DOHH2 (cell line): ENCODE results near the gene UBTD1.

Experiments used
- H3F3A ChIP-seq: fragments of 200-600 bp; sonication (generic), shearing (Covaris generic); 2 replicates; pipeline ENCODE4 v1.6.0; 2016; ENCODE audit warnings: antibody characterized with exemption, mild to moderate bottlenecking; ENCODE audit not compliant: control insufficient read depth, insufficient read depth
- H3K27ac ChIP-seq: fragments of 200-600 bp; sonication (generic); 2 replicates; pipeline ENCODE4 v1.5.1; 2014; ENCODE audit warnings: low read depth, mild to moderate bottlenecking, low read length, moderate library complexity
- H3K27me3 ChIP-seq: fragments of 200-600 bp; sonication (generic); 2 replicates; pipeline ENCODE4 v1.6.1; 2014; ENCODE audit warnings: mild to moderate bottlenecking, low read length, mixed read lengths; ENCODE audit not compliant: control insufficient read depth
- H3K36me3 ChIP-seq: fragments of 200-600 bp; sonication (generic); 2 replicates; pipeline ENCODE4 v1.6.1; 2014; ENCODE audit warnings: mild to moderate bottlenecking, low read length, moderate library complexity, mixed read lengths; ENCODE audit not compliant: control insufficient read depth
- H3K4me1 ChIP-seq: fragments of 200-600 bp; sonication (generic); 2 replicates; pipeline ENCODE4 v1.6.1; 2014; ENCODE audit warnings: mild to moderate bottlenecking, low read length, mixed read lengths; ENCODE audit not compliant: control insufficient read depth
- H3K4me2 ChIP-seq: fragments of 200-600 bp; sonication (generic); 2 replicates; pipeline ENCODE4 v1.6.0; 2014; ENCODE audit warnings: mild to moderate bottlenecking, low read length, moderate library complexity
- H3K4me3 ChIP-seq: fragments of 200-600 bp; sonication (generic); 2 replicates; pipeline ENCODE4 v1.5.1; 2014; ENCODE audit warnings: mild to moderate bottlenecking, low read length, mixed read lengths
- H3K79me2 ChIP-seq: fragments of 200-600 bp; sonication (generic); 2 replicates; pipeline ENCODE4 v1.6.1; 2014; ENCODE audit warnings: mild to moderate bottlenecking, low read length, mixed read lengths; ENCODE audit not compliant: control insufficient read depth
- H3K9me2 ChIP-seq: fragments of 200-600 bp; sonication (generic); replicated peaks from 2 replicates; pipeline ENCODE4 v1.6.1; 2014; ENCODE audit warnings: mild to moderate bottlenecking, low read length, mixed read lengths; ENCODE audit not compliant: control insufficient read depth
- H3K9me3 ChIP-seq: fragments of 200-600 bp; sonication (generic); 2 replicates; pipeline ENCODE4 v1.6.1; 2014; ENCODE audit warnings: antibody characterized with exemption, low read length, mixed read lengths; ENCODE audit not compliant: control insufficient read depth, insufficient read depth
- H4K20me1 ChIP-seq: fragments of 200-600 bp; sonication (generic); 2 replicates; pipeline ENCODE4 v1.6.0; 2014; ENCODE audit warnings: low read depth, mild to moderate bottlenecking, antibody characterized with exemption, low read length, moderate library complexity; ENCODE audit not compliant: control insufficient read depth, insufficient read depth
- EZH2phosphoT487 ChIP-seq: fragments of 200-600 bp; sonication (generic); IDR thresholded peaks from 2 replicates; pipeline ENCODE4 v1.6.1; 2017; ENCODE audit warnings: borderline replicate concordance, mild to moderate bottlenecking, antibody characterized with exemption, low read length, moderate library complexity, mixed read lengths
- TF ChIP-seq, protein P1 (sequence below): fragments of 200-600 bp; sonication (generic); IDR thresholded peaks from one replicate; pipeline ENCODE4 v1.5.1; 2014; ENCODE audit warnings: antibody characterized with exemption, mild to moderate bottlenecking, low read depth, low read length; ENCODE audit not compliant: poor library complexity, severe bottlenecking

The UBTD1 gene

DNA sequence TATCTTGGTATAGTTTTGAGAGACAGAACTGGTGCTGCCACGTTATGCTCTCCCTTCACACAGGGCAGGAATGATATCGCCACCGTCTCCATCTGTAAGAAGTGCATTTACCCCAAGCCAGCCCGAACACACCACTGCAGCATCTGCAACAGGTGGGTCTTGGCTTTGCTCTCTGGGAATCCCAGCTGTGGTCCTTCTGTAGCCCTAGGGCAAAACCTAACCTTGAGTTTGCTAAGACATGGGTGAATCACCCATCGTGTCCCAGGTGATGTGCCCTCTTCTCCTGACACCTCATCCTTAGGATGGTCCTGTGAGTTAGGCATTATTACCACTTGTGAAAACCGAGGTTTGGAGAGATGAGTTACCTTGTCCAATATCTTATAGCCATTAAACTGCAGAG lies 46.4 kb upstream of the UBTD1 start:
- Histone ChIP-seq H3K79me2 (peaks cover 40% of the 10 kb centered on the region), H3K9me2 (no peaks in the 10 kb centered on the region), H3K4me3 (no peak overlapping the region), H3K27ac (no peak overlapping the region), H3K9me3 (no peaks in the 10 kb centered on the region), H3K36me3 (peaks cover 64% of the 10 kb centered on the region), H3K27me3 (no peaks in the 10 kb centered on the region), H3F3A (no peaks in the 10 kb centered on the region), H3K4me2 (no peak overlapping the region), H3K4me1 (peaks cover 8% of the 10 kb centered on the region), H4K20me1 (peaks cover 4% of the 10 kb centered on the region; the same call in 1 of the 2 replicates)
- TF ChIP-seq EZH2phosphoT487: no peak
- TF ChIP-seq, protein P1, sequence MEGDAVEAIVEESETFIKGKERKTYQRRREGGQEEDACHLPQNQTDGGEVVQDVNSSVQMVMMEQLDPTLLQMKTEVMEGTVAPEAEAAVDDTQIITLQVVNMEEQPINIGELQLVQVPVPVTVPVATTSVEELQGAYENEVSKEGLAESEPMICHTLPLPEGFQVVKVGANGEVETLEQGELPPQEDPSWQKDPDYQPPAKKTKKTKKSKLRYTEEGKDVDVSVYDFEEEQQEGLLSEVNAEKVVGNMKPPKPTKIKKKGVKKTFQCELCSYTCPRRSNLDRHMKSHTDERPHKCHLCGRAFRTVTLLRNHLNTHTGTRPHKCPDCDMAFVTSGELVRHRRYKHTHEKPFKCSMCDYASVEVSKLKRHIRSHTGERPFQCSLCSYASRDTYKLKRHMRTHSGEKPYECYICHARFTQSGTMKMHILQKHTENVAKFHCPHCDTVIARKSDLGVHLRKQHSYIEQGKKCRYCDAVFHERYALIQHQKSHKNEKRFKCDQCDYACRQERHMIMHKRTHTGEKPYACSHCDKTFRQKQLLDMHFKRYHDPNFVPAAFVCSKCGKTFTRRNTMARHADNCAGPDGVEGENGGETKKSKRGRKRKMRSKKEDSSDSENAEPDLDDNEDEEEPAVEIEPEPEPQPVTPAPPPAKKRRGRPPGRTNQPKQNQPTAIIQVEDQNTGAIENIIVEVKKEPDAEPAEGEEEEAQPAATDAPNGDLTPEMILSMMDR: no peak

DNA sequence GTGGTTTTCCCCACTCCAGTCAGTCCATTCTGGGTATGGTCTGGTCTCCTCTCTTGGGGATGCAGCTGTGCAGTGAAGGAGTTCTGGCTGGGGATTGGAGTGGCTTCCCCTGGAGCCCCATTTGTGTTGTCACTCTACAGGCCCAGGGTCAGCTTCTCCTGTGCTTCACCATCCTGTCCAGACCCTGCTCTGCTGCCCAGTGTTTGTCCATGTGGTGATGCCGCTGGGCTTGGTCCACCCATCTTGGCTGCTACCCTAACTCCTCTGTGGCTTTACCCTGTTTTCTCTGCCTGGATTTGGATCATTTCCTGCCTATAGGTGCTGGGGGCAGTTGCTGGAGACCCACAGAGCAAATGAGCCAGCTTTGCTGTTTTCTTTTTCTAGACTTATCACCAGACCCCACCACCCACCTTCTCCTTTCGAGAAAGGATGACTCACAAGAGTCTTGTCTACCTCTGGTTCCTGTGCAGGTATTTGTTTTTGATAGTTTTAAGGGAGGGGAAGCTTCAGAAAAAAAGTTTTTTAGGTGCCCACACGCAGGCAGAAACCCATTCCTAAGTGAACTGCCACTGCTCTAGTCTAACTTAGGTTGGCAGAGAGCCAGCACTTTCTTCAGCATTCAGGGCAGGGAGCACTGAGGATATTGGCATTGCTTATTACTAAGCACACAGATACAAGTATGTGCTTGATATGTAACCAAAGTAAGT lies 44.2 kb upstream of the UBTD1 start:
- Histone ChIP-seq H3F3A (no peaks in the 10 kb centered on the region), H3K79me2 (peaks cover 18% of the 10 kb centered on the region), H3K36me3 (peaks cover 77% of the 10 kb centered on the region), H3K9me2 (no peaks in the 10 kb centered on the region), H3K9me3 (no peaks in the 10 kb centered on the region), H3K4me3 (no peak overlapping the region), H3K27me3 (no peaks in the 10 kb centered on the region), H4K20me1 (no peaks in the 10 kb centered on the region; the same call in 1 of the 2 replicates), H3K4me2 (no peak overlapping the region), H3K27ac (no peak overlapping the region), H3K4me1 (no peaks in the 10 kb centered on the region)
- no peak for TF ChIP-seq EZH2phosphoT487
- TF ChIP-seq, protein P1: no peak

DNA sequence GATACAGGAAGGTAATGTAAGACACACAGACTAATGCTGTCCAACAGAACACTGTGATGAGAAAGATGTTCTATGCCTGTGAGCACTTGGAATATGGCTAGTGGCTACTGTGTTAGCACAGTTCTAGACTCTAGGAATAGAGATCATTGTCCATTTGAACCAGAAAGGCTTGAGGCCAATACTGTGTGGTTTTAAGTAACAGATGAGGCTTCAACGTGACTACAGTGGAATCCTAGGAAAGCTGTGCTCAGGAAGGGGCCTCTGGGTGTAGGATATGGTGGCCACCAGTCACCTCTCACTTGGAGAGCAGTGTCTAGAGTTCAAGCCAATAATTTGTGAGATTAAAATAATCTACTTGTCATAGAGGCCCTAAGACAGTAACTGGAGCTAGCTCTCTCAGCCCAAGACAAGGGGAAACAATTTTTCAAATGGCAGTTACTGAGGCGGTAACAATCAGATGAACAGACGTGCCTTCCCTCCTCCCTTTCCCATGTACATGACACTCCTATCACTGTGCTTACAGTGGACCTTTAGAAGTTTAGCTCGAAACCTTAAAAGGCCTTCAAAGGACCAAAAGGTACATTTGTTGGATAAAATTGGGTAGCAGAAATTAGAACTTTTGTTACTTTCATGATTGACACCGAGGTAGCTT lies 42.6 kb upstream of the UBTD1 start:
- no peak for TF ChIP-seq EZH2phosphoT487
- TF ChIP-seq, protein P1: no peak
- no peak overlapping the region for H3K4me2 ChIP-seq
- no peak overlapping the region for H3K27ac ChIP-seq

More for the DNA sequence above, 42.6 kb upstream of the UBTD1 start:
- peaks cover 89% of the 10 kb centered on the region for H3K36me3 ChIP-seq
- no peaks in the 10 kb centered on the region for H3K9me3 ChIP-seq
- H3K9me2 ChIP-seq: no peaks in the 10 kb centered on the region
- H3K79me2 ChIP-seq: peaks cover 6% of the 10 kb centered on the region
- H3K27me3 ChIP-seq: no peaks in the 10 kb centered on the region
- H3K4me1 ChIP-seq: no peaks in the 10 kb centered on the region
- H3K4me3 ChIP-seq: no peak overlapping the region
- H4K20me1 ChIP-seq: no peaks in the 10 kb centered on the region; the same call in 1 of the 2 replicates
- H3F3A ChIP-seq: no peaks in the 10 kb centered on the region
